H1 (cell line): ENCODE data around the gene PNPLA3. TPM values are rescaled to one million over a fixed set of nuclear protein-coding genes. Genes with fewer than 3 reads are reported as not detected.

ENCODE experiments used
- CTCF ChIA-PET: fragments of 300-600 bp; sonication (Branson Sonifier 250); formaldehyde crosslinking; loops from one replicate; lab custom pipeline; 2021; ENCODE audit not compliant: partially characterized antibody; lab: Charles Lee
- POLR2A ChIA-PET: fragments of 300-600 bp; sonication (Branson Sonifier 250); formaldehyde crosslinking; loops from one replicate; lab custom pipeline; 2021; ENCODE audit warnings: inconsistent platforms; ENCODE audit not compliant: partially characterized antibody; lab: Charles Lee
- DNase-seq, 2 experiments: peaks; one replicate each; pipeline versions ENCODE4 v3.0.0 to v3.0.0-alpha.2; 2010 to 2022; ENCODE audit warnings: low spot score in 2 of 2, low read depth in 1 of 2, mixed read lengths in 1 of 2
- FAIRE-seq: peaks from 2 replicates; lab custom pipeline; 2011; peaks lifted over from hg19 to GRCh38; lab: Jason Lieb, UNC
- H2AFZ ChIP-seq: 2 replicates; pipeline ENCODE4 v1.8.1; 2012; ENCODE audit warnings: low read length, inconsistent platforms
- H2AK5ac ChIP-seq: 2 replicates; pipeline ENCODE4 v1.6.1; 2013; ENCODE audit warnings: low read depth, low read length
- H2BK120ac ChIP-seq: replicated peaks from 2 replicates; pipeline ENCODE3; 2013; ENCODE audit warnings: low read depth, low read length, inconsistent platforms
- H2BK12ac ChIP-seq: 2 replicates; pipeline ENCODE4 v1.6.1; 2013; ENCODE audit warnings: low read depth, low read length
- H2BK15ac ChIP-seq: 2 replicates; pipeline ENCODE4 v1.6.1; 2013; ENCODE audit warnings: low read length
- H2BK20ac ChIP-seq: 2 replicates; pipeline ENCODE4 v1.6.1; 2013; ENCODE audit warnings: low read length
- H2BK5ac ChIP-seq: 2 replicates; pipeline ENCODE4 v1.6.1; 2013; ENCODE audit warnings: low read depth, low read length
- H3K14ac ChIP-seq: 2 replicates; pipeline ENCODE4 v1.6.1; 2013; ENCODE audit warnings: inconsistent platforms; ENCODE audit not compliant: insufficient read length
- H3K18ac ChIP-seq: 2 replicates; pipeline ENCODE4 v1.6.1; 2013; ENCODE audit warnings: low read length; ENCODE audit errors: extremely low read depth
- H3K23ac ChIP-seq: 2 replicates; pipeline ENCODE4 v1.6.1; 2013; ENCODE audit warnings: inconsistent platforms; ENCODE audit not compliant: insufficient read length
- H3K23me2 ChIP-seq: 2 replicates; pipeline ENCODE4 v1.6.1; 2013; ENCODE audit warnings: low read depth, low read length
- H3K27ac ChIP-seq: 2 replicates; pipeline ENCODE4 v1.6.1; 2011; ENCODE audit warnings: low read depth, low read length, inconsistent platforms
- H3K27me3 ChIP-seq, 4 experiments: replicated peaks in 1 of 4; 1 replicate in 1 of 4; 2 replicates in 3 of 4; pipeline versions ENCODE4 v1.6.1 to v1.8.1; 2011 to 2013; ENCODE audit warnings: low read length in 3 of 4, mild to moderate bottlenecking in 3 of 4, inconsistent platforms in 2 of 4, mixed read lengths in 2 of 4, moderate library complexity in 1 of 4; ENCODE audit not compliant: control insufficient read depth in 3 of 4, insufficient read depth in 3 of 4; ENCODE audit errors: extremely low read depth in 1 of 4
- H3K36me3 ChIP-seq, 4 experiments: 2 replicates each; pipeline versions ENCODE4 v1.6.1 to v1.8.1; 2011 to 2013; ENCODE audit warnings: mild to moderate bottlenecking in 4 of 4, low read length in 3 of 4, moderate library complexity in 2 of 4, control low read depth in 1 of 4, inconsistent platforms in 1 of 4; ENCODE audit not compliant: insufficient read depth in 4 of 4, control insufficient read depth in 2 of 4
- H3K4ac ChIP-seq: replicated peaks from 2 replicates; pipeline ENCODE3; 2013; ENCODE audit warnings: low read length, low read depth, mixed read lengths, inconsistent platforms; ENCODE audit not compliant: insufficient read length
- H3K4me1 ChIP-seq, 4 experiments: replicated peaks in 1 of 4; 1 replicate in 1 of 4; 2 replicates in 3 of 4; pipeline versions ENCODE4 v1.6.1 to v1.8.1; 2011 to 2013; ENCODE audit warnings: low read length in 3 of 4, inconsistent platforms in 2 of 4, mixed read lengths in 1 of 4; ENCODE audit not compliant: insufficient read depth in 4 of 4, control insufficient read depth in 3 of 4
- H3K4me2 ChIP-seq, 2 experiments: 2 replicates each; pipeline versions ENCODE4 v1.6.1 to v1.8.1; 2011 to 2013; ENCODE audit warnings: low read depth in 2 of 2, low read length in 2 of 2, control low read depth in 1 of 2, inconsistent platforms in 1 of 2, mild to moderate bottlenecking in 1 of 2; ENCODE audit not compliant: insufficient read depth in 1 of 2
- H3K4me3 ChIP-seq, 4 experiments: fragments of 200-600, 300-600 bp in 1 of 4; sonication (generic), shearing (Covaris generic), sonication (Bioruptor Twin) in 1 of 4; 2 replicates each; pipeline versions ENCODE4 v1.5.1 to v1.8.1; 2011 to 2016; ENCODE audit warnings: low read length in 4 of 4, low read depth in 3 of 4, control low read depth in 2 of 4, inconsistent platforms in 2 of 4, mild to moderate bottlenecking in 2 of 4, mixed read lengths in 1 of 4, moderate library complexity in 1 of 4; ENCODE audit not compliant: insufficient read depth in 2 of 4; ENCODE audit errors: extremely low read depth in 1 of 4
- H3K56ac ChIP-seq: replicated peaks from 2 replicates; pipeline ENCODE3; 2013; ENCODE audit warnings: low read depth, mild to moderate bottlenecking, mixed read lengths, low read length, inconsistent platforms; ENCODE audit not compliant: insufficient read length
- H3K79me1 ChIP-seq: 2 replicates; pipeline ENCODE4 v1.6.1; 2013; ENCODE audit warnings: low read depth, low read length, control low read depth
- H3K79me2 ChIP-seq, 2 experiments: 2 replicates each; pipeline versions ENCODE4 v1.6.1 to v1.8.1; 2012 to 2013; ENCODE audit warnings: low read length in 2 of 2, mild to moderate bottlenecking in 2 of 2, inconsistent platforms in 1 of 2; ENCODE audit not compliant: insufficient read depth in 2 of 2, control insufficient read depth in 1 of 2
- H3K9ac ChIP-seq, 4 experiments: replicated peaks in 1 of 4; 1 replicate in 1 of 4; 2 replicates in 3 of 4; pipeline versions ENCODE4 v1.6.1 to v1.8.1; 2011 to 2013; ENCODE audit warnings: low read depth in 3 of 4, low read length in 3 of 4, control low read depth in 2 of 4, mild to moderate bottlenecking in 2 of 4, moderate library complexity in 2 of 4, inconsistent platforms in 1 of 4; ENCODE audit errors: extremely low read depth in 1 of 4
- H3K9me3 ChIP-seq, 2 experiments: 2 replicates each; pipeline versions ENCODE4 v1.6.1 to v1.8.1; 2012 to 2013; ENCODE audit warnings: mild to moderate bottlenecking in 2 of 2, moderate library complexity in 2 of 2, control low read depth in 1 of 2, inconsistent platforms in 1 of 2, low read depth in 1 of 2, low read length in 1 of 2, mixed read lengths in 1 of 2; ENCODE audit not compliant: insufficient read depth in 2 of 2
- H4K20me1 ChIP-seq, 2 experiments: replicated peaks in 1 of 2; 2 replicates each; pipeline versions ENCODE3 to v1.8.1; 2011 to 2013; ENCODE audit warnings: inconsistent platforms in 2 of 2, low read length in 2 of 2, mild to moderate bottlenecking in 1 of 2; ENCODE audit not compliant: insufficient read depth in 2 of 2, control insufficient read depth in 1 of 2
- H4K5ac ChIP-seq: 2 replicates; pipeline ENCODE4 v1.6.1; 2013; ENCODE audit warnings: low read length, low read depth, mixed read lengths, inconsistent platforms; ENCODE audit not compliant: insufficient read length
- H4K8ac ChIP-seq: 2 replicates; pipeline ENCODE4 v1.8.0; 2013; ENCODE audit warnings: mild to moderate bottlenecking, moderate library complexity, low read length, inconsistent platforms; ENCODE audit not compliant: insufficient read depth; ENCODE audit errors: extremely low read depth
- H4K91ac ChIP-seq: replicated peaks from 2 replicates; pipeline ENCODE3; 2013; ENCODE audit warnings: low read length, mixed read lengths, inconsistent platforms; ENCODE audit not compliant: insufficient read length
- CTCF ChIP-seq, 3 experiments: IDR thresholded peaks; 1 replicate in 2 of 3; 2 replicates in 1 of 3; pipeline versions ENCODE4 v1.5.1 to v1.6.1; 2011; ENCODE audit warnings: low read length in 3 of 3, mild to moderate bottlenecking in 3 of 3, inconsistent platforms in 2 of 3, low read depth in 1 of 3, moderate library complexity in 1 of 3; ENCODE audit not compliant: insufficient read depth in 1 of 3; ENCODE audit errors: control extremely low read depth in 1 of 3
- HDAC2 ChIP-seq, 2 experiments: fragments of 300-600 bp in 1 of 2; sonication (generic) in 1 of 2; IDR thresholded peaks; 2 replicates each; pipeline ENCODE4 v1.6.1; 2011 to 2012; ENCODE audit warnings: low read depth in 2 of 2, low read length in 2 of 2, mild to moderate bottlenecking in 2 of 2, moderate library complexity in 2 of 2, borderline replicate concordance in 1 of 2, inconsistent platforms in 1 of 2
- JUND ChIP-seq: IDR thresholded peaks from 2 replicates; pipeline ENCODE4 v1.6.1; 2011; ENCODE audit warnings: mild to moderate bottlenecking, improper control_type of control experiment, low read length
- NANOG ChIP-seq: IDR thresholded peaks from 2 replicates; pipeline ENCODE4 v1.6.1; 2011; ENCODE audit warnings: low read length, low read depth, mild to moderate bottlenecking, inconsistent platforms; ENCODE audit not compliant: insufficient read depth, poor library complexity, severe bottlenecking
- RBBP5 ChIP-seq: IDR thresholded peaks from 2 replicates; pipeline ENCODE4 v1.7.1; 2012; ENCODE audit warnings: low read depth, mild to moderate bottlenecking, inconsistent platforms, low read length, moderate library complexity, borderline replicate concordance
- RFX5 ChIP-seq: IDR thresholded peaks from 2 replicates; pipeline ENCODE4 v1.6.1; 2011; ENCODE audit warnings: low read depth, low read length, improper control_type of control experiment, borderline replicate concordance
- USF2 ChIP-seq: IDR thresholded peaks from 2 replicates; pipeline ENCODE4 v1.6.1; 2011; ENCODE audit warnings: low read length, improper control_type of control experiment
- YY1 ChIP-seq: IDR thresholded peaks from 2 replicates; pipeline ENCODE4 v1.6.1; 2011; ENCODE audit warnings: low read depth, mild to moderate bottlenecking, low read length
- WGBS, 2 experiments: shearing (Covaris generic) in 1 of 2; methylation state at CpG; one replicate each; pipeline versions ENCODE4 v1.1.6 to v1.1.7; 2013 to 2015; ENCODE audit warnings: low lambda C conversion rate in 2 of 2, mixed read lengths in 2 of 2, inconsistent platforms in 1 of 2, low coverage in 1 of 2, missing lambda C conversion rate in 1 of 2; ENCODE audit not compliant: insufficient replicate concordance in 2 of 2, insufficient coverage in 1 of 2, insufficient read length in 1 of 2; ENCODE audit errors: extremely low coverage in 1 of 2, missing lambda C conversion rate in 1 of 2; 5-methylcytosine and 5-hydroxymethylcytosine counted together
- polyA plus RNA-seq, 7 experiments: library from polyadenylated mRNA; depleted of rRNA in 3 of 7; stranded (reverse) in 5 of 7; unstranded in 2 of 7; fragments of >200 nt in 5 of 7; fragments of 200-250 nt in 2 of 7; gene quantifications; 1 replicate in 5 of 7; 2 replicates in 1 of 7; 4 replicates in 1 of 7; pipeline versions ENCODE4 v1.2.1 to v1.2.3, GENCODE V29; 2011 to 2013; ENCODE audit warnings: missing spikeins in 2 of 7, mixed read lengths in 2 of 7
- total RNA-seq: library from RNA; stranded (reverse); fragmentation: NEBNext Ultra II Directional; extraction: Animal tissue kit (Norgen Biotek cat#: 25700); gene quantifications from 2 replicates; pipeline ENCODE4 v1.2.1, GENCODE V29; 2021

Gene PNPLA3
- total and polyA plus RNA-seq, 2 of the 8 experiments (the other 6 are each of a cell fraction or from before 2014, with no cell fraction given) = 17.5 to 23.4 TPM

GRCh38 chr22:43924877-43925276, 1.3 kb downstream of the PNPLA3 start:
- Histone ChIP-seq H2BK120ac (peak overlapping the region; percentile 24), H3K4ac (no peak overlapping the region), H3K79me1 (peaks cover 12% of the 10 kb centered on the region), H2AFZ (no peak overlapping the region), H3K9ac (peak overlapping the region in 1 of 4 experiments; percentile 46; a peak in 2 of 7 replicates), H3K79me2 (peaks cover 0 to 17% of the 10 kb centered on the region in 2 experiments; a peak in 1 of 4 replicates), H2BK12ac (no peak overlapping the region; the same call in 1 of the 2 replicates), H2BK5ac (peak overlapping the region; percentile 75; the same call in 1 of the 2 replicates), H3K36me3 (peaks cover 7 to 33% (median 15%) of the 10 kb centered on the region in 4 experiments), H2BK15ac (no peak overlapping the region), H2AK5ac (no peak overlapping the region), H4K20me1 (peaks cover 3 to 18% of the 10 kb centered on the region in 2 experiments), H3K23ac (no peak overlapping the region), H3K56ac (peak overlapping the region; percentile 13), H4K91ac (no peak overlapping the region), H3K18ac (peak overlapping the region; percentile 78), H2BK20ac (no peak overlapping the region), H4K5ac (peak overlapping the region; percentile 34), H3K9me3 (no peaks in the 10 kb centered on the region), H3K27me3 (no peaks in the 10 kb centered on the region; a peak in 1 of 7 replicates), H3K14ac (no peak overlapping the region), H3K23me2 (peaks cover 15% of the 10 kb centered on the region; the same call in 1 of the 2 replicates), H4K8ac (no peak overlapping the region), H3K4me2 (peak overlapping the region; percentile 72 to 79), H3K27ac (peak overlapping the region; percentile 71), H3K4me3 (peak overlapping the region; percentile 54 to 99 (median 86)), H3K4me1 (peaks cover 8 to 24% (median 18%) of the 10 kb centered on the region in 4 experiments)
- POLR2A ChIA-PET = interaction anchor here (1.3 kb wide), 1 partner anchor 21 kb away, joined by 3 read pairs; no protein-coding TSS in a partner anchor
- FAIRE-seq = no peak
- CTCF ChIA-PET = interaction anchor here (0.9 to 1.6 kb wide), 2 partner anchors 21 to 42 kb away, joined by 3 to 6 read pairs; no protein-coding TSS in a partner anchor
- WGBS, 2 experiments = 29% methylated on average over 7 of the region's 7 CpGs; no CpG with 5 or more reads in 1 of the 2 experiments
- no peak for DNase-seq
- TF ChIP-seq YY1 = no peak
- TF ChIP-seq RFX5 = no peak
- no peak for TF ChIP-seq RBBP5
- TF ChIP-seq USF2 = no peak
- no peak for TF ChIP-seq HDAC2 (IDR thresholded peaks at IDR 0.05; ENCODE audit: borderline replicate concordance in 1 of 2, low read depth in 2 of 2, low read length in 2 of 2)
- TF ChIP-seq JUND = no peak
- no peak for TF ChIP-seq CTCF (IDR thresholded peaks at IDR 0.05; ENCODE audit: control extremely low read depth in 1 of 3, insufficient read depth in 1 of 3, low read depth in 1 of 3, low read length in 3 of 3)
- no peak for TF ChIP-seq NANOG
